Thyroid gland (tissue), 4 donors: ENCODE measurements around the gene CTDSPL.

Source experiments
- CTCF ChIP-seq, 6 experiments: fragments of 200-600 bp in 3 of 6; fragments of 450-650 bp in 3 of 6; sonication (generic) in 3 of 6; IDR thresholded peaks; one replicate each; pipeline ENCODE4 v1.5.1; 2016 to 2019; ENCODE audit warnings: antibody characterized with exemption in 6 of 6, mild to moderate bottlenecking in 2 of 6, inconsistent platforms in 1 of 6, moderate library complexity in 1 of 6
- POLR2A ChIP-seq, 2 donors: fragments of 450-650 bp; IDR thresholded peaks; one replicate each; pipeline ENCODE4 v1.6.1; 2017; ENCODE audit warnings: antibody characterized with exemption in 2 of 2, mild to moderate bottlenecking in 2 of 2, moderate library complexity in 1 of 2

DNA sequence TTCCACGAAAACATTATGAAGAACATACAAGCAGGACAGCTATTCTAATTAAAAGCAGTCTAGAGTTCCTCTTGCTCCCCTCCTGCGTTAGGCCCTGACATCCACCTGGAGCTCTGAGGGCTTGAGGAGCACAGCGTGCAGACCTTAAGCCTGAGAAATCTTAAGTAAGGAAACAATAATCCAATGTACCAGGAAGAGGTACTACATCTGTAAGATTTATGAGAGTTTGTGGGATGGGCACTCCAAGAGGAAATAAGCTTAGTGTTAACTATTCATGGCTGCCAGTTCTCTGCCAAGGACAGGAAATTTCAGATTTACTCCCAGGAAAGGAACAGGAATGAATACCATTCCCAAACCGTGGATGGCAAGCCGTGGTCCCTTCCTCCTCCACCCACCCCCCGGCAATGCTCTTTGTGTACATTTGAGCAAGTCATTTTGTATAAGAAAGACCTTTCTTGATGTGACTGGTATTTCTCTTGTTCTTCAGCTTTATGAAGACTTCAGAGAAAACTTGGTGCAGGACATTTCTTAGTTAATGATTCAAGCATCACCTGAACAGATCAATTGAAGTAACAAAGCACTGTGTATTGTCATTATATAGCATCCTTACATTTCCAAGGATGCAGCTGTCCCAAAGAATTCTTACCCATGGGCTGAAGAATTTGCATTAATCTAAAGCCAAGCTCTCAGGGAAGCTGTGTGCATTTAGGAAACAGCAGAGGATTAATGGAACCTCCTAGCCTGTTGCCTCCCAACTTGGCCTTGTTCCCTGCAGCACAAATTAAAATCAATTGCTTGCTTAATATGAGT is 100.1 kb downstream of the CTDSPL start:
- TF ChIP-seq CTCF (IDR thresholded peaks at IDR 0.05) (no peak), POLR2A (IDR thresholded peaks at IDR 0.05) (no peak)
